ENCODE measurements around the gene UBXN11.

The UBXN11 gene

GRCh38 chr1:26345718-26346117, 39.3 kb upstream of the UBXN11 start:
- Histone ChIP-seq H3K9me2 (replicated peaks; ENCODE audit: insufficient read depth, low read length) (no peaks in the 10 kb centered on the region), H2AFZ (ENCODE audit: low read depth, low read length, severe bottlenecking) (no peak overlapping the region), H3K36me3 (ENCODE audit: low read length) (no peaks in the 10 kb centered on the region), H3K9ac (ENCODE audit: low read length) (no peak overlapping the region), H3F3A (ENCODE audit: insufficient read depth) (no peaks in the 10 kb centered on the region), H3K9me3 (ENCODE audit: insufficient read depth, low read length) (no peaks in the 10 kb centered on the region), H3K4me3 (ENCODE audit: insufficient read depth, low read length, poor library complexity, severe bottlenecking) (no peak overlapping the region), H4K20me1 (ENCODE audit: low read depth, low read length) (no peaks in the 10 kb centered on the region), H3K4me2 (ENCODE audit: low read depth, low read length, poor library complexity, severe bottlenecking) (no peak overlapping the region), H3K27ac (ENCODE audit: low read depth, low read length) (no peak overlapping the region), H3K79me2 (ENCODE audit: insufficient read depth, low read length) (no peaks in the 10 kb centered on the region), H3K27me3 (ENCODE audit: low read length) (no peaks in the 10 kb centered on the region)
- TF ChIP-seq CTCF (IDR thresholded peaks at IDR 0.05; ENCODE audit: insufficient read depth, low read length, poor library complexity, severe bottlenecking), result no peak
- no peak for TF ChIP-seq EZH2phosphoT487 (conservative IDR thresholded peaks at IDR 0.05; ENCODE audit: low read length)

- no peaks in the 10 kb centered on the region for H3K9me2 ChIP-seq (replicated peaks; ENCODE audit: insufficient read depth, low read length)
- H3K9me3 ChIP-seq (ENCODE audit: insufficient read depth, low read length), result no peaks in the 10 kb centered on the region
- no peak for TF ChIP-seq CTCF (IDR thresholded peaks at IDR 0.05; ENCODE audit: insufficient read depth, low read length, poor library complexity, severe bottlenecking)
- no peak for TF ChIP-seq EZH2phosphoT487 (conservative IDR thresholded peaks at IDR 0.05; ENCODE audit: low read length)
- no peak overlapping the region for H3K27ac ChIP-seq (ENCODE audit: low read depth, low read length)
- H3K27me3 ChIP-seq (ENCODE audit: low read length), result no peaks in the 10 kb centered on the region
- no peaks in the 10 kb centered on the region for H3F3A ChIP-seq (ENCODE audit: insufficient read depth)
- H3K4me3 ChIP-seq (ENCODE audit: insufficient read depth, low read length, poor library complexity, severe bottlenecking), result no peak overlapping the region
- no peaks in the 10 kb centered on the region for H4K20me1 ChIP-seq (ENCODE audit: low read depth, low read length)
- H3K79me2 ChIP-seq (ENCODE audit: insufficient read depth, low read length), result no peaks in the 10 kb centered on the region
- H3K36me3 ChIP-seq (ENCODE audit: low read length), result no peaks in the 10 kb centered on the region
- H2AFZ ChIP-seq (ENCODE audit: low read depth, low read length, severe bottlenecking), result no peak overlapping the region
- no peak overlapping the region for H3K9ac ChIP-seq (ENCODE audit: low read length)
- H3K4me2 ChIP-seq (ENCODE audit: low read depth, low read length, poor library complexity, severe bottlenecking), result no peak overlapping the region
Observed at GRCh38 chr1:26344147-26344920, 37.9 kb upstream of the UBXN11 start.

GRCh38 chr1:26340047-26340481, 33.6 kb upstream of the UBXN11 start:
- no peak overlapping the region for H2AFZ ChIP-seq (ENCODE audit: low read depth, low read length, severe bottlenecking)

More at GRCh38 chr1:26340047-26340481, 33.6 kb upstream of the UBXN11 start:
- H3K79me2 ChIP-seq (ENCODE audit: insufficient read depth, low read length), result no peaks in the 10 kb centered on the region
- H4K20me1 ChIP-seq (ENCODE audit: low read depth, low read length), result no peaks in the 10 kb centered on the region
- no peaks in the 10 kb centered on the region for H3K27me3 ChIP-seq (ENCODE audit: low read length)
- H3K27ac ChIP-seq (ENCODE audit: low read depth, low read length), result no peak overlapping the region
- H3F3A ChIP-seq (ENCODE audit: insufficient read depth), result peaks cover 8% of the 10 kb centered on the region; the same call in 1 of the 2 replicates
- no peak overlapping the region for H3K4me2 ChIP-seq (ENCODE audit: low read depth, low read length, poor library complexity, severe bottlenecking)
- H3K9me2 ChIP-seq (replicated peaks; ENCODE audit: insufficient read depth, low read length), result no peaks in the 10 kb centered on the region
- H3K9ac ChIP-seq (ENCODE audit: low read length), result no peak overlapping the region
- H3K4me3 ChIP-seq (ENCODE audit: insufficient read depth, low read length, poor library complexity, severe bottlenecking), result no peak overlapping the region
- no peaks in the 10 kb centered on the region for H3K9me3 ChIP-seq (ENCODE audit: insufficient read depth, low read length)
- no peaks in the 10 kb centered on the region for H3K36me3 ChIP-seq (ENCODE audit: low read length)
- TF ChIP-seq EZH2phosphoT487 (conservative IDR thresholded peaks at IDR 0.05; ENCODE audit: low read length) (no peak), CTCF (IDR thresholded peaks at IDR 0.05; ENCODE audit: insufficient read depth, low read length, poor library complexity, severe bottlenecking) (no peak)
